Measurements from ENCODE around the gene GNB1L.

The GNB1L gene

GRCh38 chr22:19840059-19840458, 14.6 kb downstream of the GNB1L start:
- no peak for TF ChIP-seq CTCF (IDR thresholded peaks at IDR 0.05)

GRCh38 chr22:19837915-19838314, 16.8 kb downstream of the GNB1L start:
- TF ChIP-seq CTCF (IDR thresholded peaks at IDR 0.05), result no peak

DNA sequence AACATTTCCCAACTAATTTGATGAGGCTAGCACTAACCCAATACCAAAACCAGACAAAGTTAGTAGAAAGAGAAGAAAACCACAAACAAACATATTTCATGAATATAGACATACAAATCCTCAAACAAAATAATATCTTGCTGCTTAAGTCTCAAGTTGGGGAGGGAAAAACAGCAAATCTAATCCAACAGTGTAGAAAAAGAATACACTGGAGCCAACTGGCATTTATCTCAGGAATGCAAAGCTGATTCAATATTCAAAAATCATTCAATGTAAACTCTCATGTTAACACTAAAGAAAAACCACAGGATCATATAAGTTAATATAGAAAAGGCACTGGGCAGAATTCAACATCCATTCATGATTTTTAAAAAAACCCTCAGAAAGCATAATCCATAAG, 18.2 kb downstream of the GNB1L start:
- TF ChIP-seq CTCF (IDR thresholded peaks at IDR 0.05), result no peak

DNA sequence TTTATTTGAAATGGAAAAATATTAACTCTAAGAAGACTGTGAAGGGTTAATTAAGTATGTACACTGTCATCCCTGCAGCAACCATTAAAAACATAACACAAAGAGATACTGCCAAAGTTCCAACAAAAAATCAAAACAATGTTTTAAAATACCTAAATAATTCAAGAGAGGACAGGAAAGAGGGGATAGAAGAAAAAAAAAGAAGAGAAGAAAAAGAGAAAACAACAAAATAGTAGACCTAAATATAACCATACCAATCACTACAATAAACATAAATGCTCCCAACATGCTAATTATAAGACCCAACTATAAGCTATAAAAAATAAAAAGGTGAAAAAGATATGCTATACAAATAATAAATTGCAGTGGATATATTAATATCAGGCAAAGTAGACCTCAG, 20.1 kb downstream of the GNB1L start:
- TF ChIP-seq CTCF (IDR thresholded peaks at IDR 0.05), result no peak

- no peak for TF ChIP-seq CTCF (IDR thresholded peaks at IDR 0.05)
Measured at GRCh38 chr22:19832476-19833108, 22.1 kb downstream of the GNB1L start.

DNA sequence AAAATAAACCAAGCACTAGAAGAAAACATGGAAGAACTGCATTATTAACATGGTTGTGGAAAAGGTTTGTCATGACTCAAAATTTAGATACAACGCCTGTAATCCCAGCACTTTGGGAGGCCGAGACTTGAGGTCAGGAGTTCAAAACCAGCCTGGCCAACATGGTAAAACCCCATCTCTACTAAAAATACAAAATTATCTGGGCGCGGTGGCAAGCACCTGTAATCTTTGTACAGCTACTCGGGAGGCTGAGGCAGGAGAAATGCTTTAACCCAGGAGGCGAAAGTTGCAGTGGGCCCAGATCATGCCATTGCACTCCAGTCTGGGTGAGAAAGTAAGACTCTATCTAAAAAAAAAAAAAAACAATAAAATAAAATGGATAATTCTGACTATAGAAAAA, 23.7 kb downstream of the GNB1L start:
- no peak for TF ChIP-seq CTCF (IDR thresholded peaks at IDR 0.05)

DNA sequence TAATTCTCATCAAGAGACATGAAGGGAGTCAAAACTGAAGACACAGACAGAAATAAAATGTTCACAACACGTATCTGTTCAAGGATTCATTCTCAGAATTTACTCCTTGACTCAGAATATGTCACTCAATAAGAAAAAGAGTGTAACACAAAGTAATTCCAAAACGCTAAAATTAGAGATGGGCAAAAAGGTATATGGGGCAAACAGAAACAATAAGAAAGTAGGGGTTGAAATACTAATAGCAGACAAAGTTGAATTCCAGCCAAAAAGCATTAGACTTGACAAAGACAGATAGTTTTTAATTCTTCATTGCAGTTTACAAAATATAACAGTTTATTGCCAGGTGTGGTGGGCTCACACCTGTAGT, 26.7 kb downstream of the GNB1L start:
- no peak for TF ChIP-seq CTCF (IDR thresholded peaks at IDR 0.05)
